ENCODE results near the gene HNRNPD.

DNA sequence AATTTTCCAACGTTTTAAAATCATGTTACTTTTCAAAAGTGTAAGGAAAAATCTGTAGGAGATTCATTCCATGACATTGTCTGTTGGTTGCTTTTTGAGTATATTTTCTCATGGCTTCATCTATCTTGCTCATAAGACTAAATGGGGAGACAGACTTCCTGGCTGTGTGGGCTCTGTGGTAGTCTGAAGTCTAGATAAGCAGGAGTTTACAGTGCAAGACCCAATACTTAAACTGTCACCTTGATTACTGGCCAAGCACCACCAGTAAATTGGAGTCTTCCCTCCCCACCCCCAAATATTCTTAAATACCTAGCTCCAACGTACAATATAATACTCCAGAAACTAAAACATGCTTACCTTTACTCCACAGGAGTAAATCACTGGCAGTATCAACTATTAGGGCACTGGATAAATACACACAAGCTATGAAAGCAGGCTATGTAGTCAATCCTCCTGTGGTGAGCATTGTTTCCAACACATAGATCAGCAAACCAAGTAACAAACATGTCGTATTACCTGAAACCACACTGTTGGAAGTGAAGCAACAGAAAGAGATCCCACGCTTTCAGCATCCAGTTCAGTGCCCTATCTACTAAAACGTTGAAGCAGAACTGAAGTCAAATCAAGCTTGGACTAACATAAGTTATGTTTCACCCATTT is 6.2 kb downstream of the HNRNPD start:
- TF ChIP-seq, protein P1, sequence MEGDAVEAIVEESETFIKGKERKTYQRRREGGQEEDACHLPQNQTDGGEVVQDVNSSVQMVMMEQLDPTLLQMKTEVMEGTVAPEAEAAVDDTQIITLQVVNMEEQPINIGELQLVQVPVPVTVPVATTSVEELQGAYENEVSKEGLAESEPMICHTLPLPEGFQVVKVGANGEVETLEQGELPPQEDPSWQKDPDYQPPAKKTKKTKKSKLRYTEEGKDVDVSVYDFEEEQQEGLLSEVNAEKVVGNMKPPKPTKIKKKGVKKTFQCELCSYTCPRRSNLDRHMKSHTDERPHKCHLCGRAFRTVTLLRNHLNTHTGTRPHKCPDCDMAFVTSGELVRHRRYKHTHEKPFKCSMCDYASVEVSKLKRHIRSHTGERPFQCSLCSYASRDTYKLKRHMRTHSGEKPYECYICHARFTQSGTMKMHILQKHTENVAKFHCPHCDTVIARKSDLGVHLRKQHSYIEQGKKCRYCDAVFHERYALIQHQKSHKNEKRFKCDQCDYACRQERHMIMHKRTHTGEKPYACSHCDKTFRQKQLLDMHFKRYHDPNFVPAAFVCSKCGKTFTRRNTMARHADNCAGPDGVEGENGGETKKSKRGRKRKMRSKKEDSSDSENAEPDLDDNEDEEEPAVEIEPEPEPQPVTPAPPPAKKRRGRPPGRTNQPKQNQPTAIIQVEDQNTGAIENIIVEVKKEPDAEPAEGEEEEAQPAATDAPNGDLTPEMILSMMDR (IDR thresholded peaks at IDR 0.05) = no peak
- TF ChIP-seq POLR2AphosphoS5 (IDR thresholded peaks at IDR 0.05) (no peak), POLR2A (IDR thresholded peaks at IDR 0.05) (no peak)
